Left lung (tissue), 10 donors: ENCODE results near the gene CREB5. TPM values are rescaled to one million over a fixed set of nuclear protein-coding genes. Genes with fewer than 3 reads are reported as not detected.

ENCODE experiments used
- ATAC-seq: fragments of 200-7000 bp; cut with Tn5 transposase; one replicate; pipeline ENCODE4 v1.9.1; 2020; ENCODE audit warnings: moderate library complexity
- DNase-seq, 4 donors: peaks; one replicate each; pipeline ENCODE4 v3.0.0-alpha.2; 2013 to 2020
- H3K27ac ChIP-seq, 2 donors: fragments of 200-600 bp; sonication (generic) in 1 of 2; one replicate each; pipeline versions ENCODE4 v1.5.0 to v1.8.0; 2020 to 2021
- H3K27me3 ChIP-seq, 2 donors: fragments of 200-600 bp; sonication (generic) in 1 of 2; one replicate each; pipeline versions ENCODE4 v1.5.0 to v1.8.0; 2020 to 2021
- H3K36me3 ChIP-seq, 2 donors: fragments of 200-600 bp; sonication (generic) in 1 of 2; one replicate each; pipeline versions ENCODE4 v1.5.0 to v1.8.0; 2020 to 2021
- H3K4me1 ChIP-seq, 2 donors: fragments of 200-600 bp; one replicate each; pipeline ENCODE4 v1.8.0; 2021
- H3K4me3 ChIP-seq, 2 donors: fragments of 200-600 bp; sonication (generic) in 1 of 2; one replicate each; pipeline versions ENCODE4 v1.5.0 to v1.8.0; 2020 to 2021; ENCODE audit warnings: mild to moderate bottlenecking in 1 of 2
- H3K9me3 ChIP-seq, 2 donors: fragments of 200-600 bp; sonication (generic) in 1 of 2; one replicate each; pipeline versions ENCODE4 v1.5.0 to v1.8.0; 2020 to 2021
- intact Hi-C, 2 donors: fragments of 100-400 bp; cut with DNase I; formaldehyde crosslinking; loops; one replicate each; pipeline versions ENCODE4 v1.11.2 to v1.14.2; 2022
- polyA plus RNA-seq, 6 donors: library from polyadenylated mRNA; unstranded; fragments of 120-200 nt; gene quantifications; one replicate each; pipeline ENCODE4 v1.2.1, GENCODE V29; 2013; ENCODE audit not compliant: insufficient read length in 6 of 6
- total RNA-seq, 2 donors: library from RNA; stranded (reverse); fragmentation: NEBNext Ultra II Directional; extraction: Animal tissue kit (Norgen Biotek cat#: 25700); gene quantifications; one replicate each; pipeline ENCODE4 v1.2.1, GENCODE V29; 2021
- TF ChIP-seq, protein P1 (sequence below), 2 donors: fragments of 200-600 bp; sonication (generic) in 1 of 2; IDR thresholded peaks; one replicate each; pipeline versions ENCODE4 v1.5.0 to v1.8.0; 2021; ENCODE audit warnings: antibody characterized with exemption in 2 of 2
- donor health status: DM: no; HTN: yes; CAD: no.
- donor health status: DM: no; HTN: no; CAD: no.

The CREB5 gene
- total and polyA plus RNA-seq, 8 donors, result 6.6 to 19.9 (median 15.7) TPM

DNA sequence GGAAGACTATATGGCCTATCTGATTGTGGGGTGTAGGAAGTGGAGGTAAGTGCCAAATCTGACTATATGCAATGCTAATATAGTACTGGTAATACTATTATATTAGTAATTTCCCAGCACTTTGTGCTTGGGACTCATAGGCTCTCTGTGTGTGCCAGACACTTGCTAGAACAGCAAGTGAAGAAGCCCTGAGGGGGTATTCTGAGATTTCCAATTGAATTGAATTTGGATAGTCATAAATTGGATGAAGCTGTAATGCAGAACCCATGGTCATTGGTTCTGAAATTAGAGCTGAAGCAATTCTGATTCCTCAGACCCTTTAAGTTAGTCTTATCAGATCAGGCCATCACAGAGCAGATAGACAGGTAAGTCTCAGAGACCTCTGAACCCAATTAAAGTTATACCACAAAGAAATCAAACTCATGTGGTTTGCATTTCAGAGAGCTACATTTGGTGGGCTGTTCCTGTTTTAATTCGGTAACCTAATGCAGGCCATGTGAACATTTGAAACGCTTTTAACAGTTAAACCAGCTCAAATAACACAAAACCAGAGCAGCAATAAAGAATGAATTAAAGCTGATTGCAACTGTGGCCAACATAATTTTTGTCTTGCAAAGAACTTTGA is 179.5 kb downstream of the CREB5 start:
- H3K9me3 ChIP-seq, result no peaks in the 10 kb centered on the region
- no peaks in the 10 kb centered on the region for H3K36me3 ChIP-seq
- no peaks in the 10 kb centered on the region for H3K27me3 ChIP-seq
- no peak overlapping the region for H3K4me3 ChIP-seq
- H3K4me1 ChIP-seq, result no peaks in the 10 kb centered on the region
- DNase-seq (no peak), ATAC-seq (no peak)
- no peak overlapping the region for H3K27ac ChIP-seq
- TF ChIP-seq, protein P1, sequence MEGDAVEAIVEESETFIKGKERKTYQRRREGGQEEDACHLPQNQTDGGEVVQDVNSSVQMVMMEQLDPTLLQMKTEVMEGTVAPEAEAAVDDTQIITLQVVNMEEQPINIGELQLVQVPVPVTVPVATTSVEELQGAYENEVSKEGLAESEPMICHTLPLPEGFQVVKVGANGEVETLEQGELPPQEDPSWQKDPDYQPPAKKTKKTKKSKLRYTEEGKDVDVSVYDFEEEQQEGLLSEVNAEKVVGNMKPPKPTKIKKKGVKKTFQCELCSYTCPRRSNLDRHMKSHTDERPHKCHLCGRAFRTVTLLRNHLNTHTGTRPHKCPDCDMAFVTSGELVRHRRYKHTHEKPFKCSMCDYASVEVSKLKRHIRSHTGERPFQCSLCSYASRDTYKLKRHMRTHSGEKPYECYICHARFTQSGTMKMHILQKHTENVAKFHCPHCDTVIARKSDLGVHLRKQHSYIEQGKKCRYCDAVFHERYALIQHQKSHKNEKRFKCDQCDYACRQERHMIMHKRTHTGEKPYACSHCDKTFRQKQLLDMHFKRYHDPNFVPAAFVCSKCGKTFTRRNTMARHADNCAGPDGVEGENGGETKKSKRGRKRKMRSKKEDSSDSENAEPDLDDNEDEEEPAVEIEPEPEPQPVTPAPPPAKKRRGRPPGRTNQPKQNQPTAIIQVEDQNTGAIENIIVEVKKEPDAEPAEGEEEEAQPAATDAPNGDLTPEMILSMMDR (IDR thresholded peaks at IDR 0.05), result no peak
- intact Hi-C loops, result no loop called here

DNA sequence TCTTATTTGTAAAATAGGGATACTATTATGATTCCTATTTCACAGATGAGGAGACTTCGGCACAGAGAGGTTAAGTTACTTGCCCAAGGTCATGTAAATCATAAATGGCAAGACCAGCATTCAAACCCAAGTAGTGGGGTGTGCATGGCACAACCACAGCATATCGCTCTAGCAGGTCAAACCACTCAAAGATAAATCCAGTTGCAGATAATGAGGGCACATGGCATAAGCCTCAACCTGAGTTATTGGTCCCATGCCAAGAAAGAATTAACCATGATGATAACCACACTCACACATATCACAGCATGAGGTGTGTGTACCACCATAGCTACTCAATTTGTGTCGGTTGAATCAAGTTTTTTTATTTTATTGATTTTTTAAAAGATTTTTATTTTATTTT is 180.5 kb downstream of the CREB5 start:
- ATAC-seq, result no peak
- TF ChIP-seq, protein P1 (IDR thresholded peaks at IDR 0.05), result no peak
- H3K4me1 ChIP-seq, result no peaks in the 10 kb centered on the region
- no peaks in the 10 kb centered on the region for H3K9me3 ChIP-seq
- H3K27ac ChIP-seq, result no peak overlapping the region
- no peak for DNase-seq
- intact Hi-C loops, result no loop called here
- no peak overlapping the region for H3K4me3 ChIP-seq
- H3K27me3 ChIP-seq, result no peaks in the 10 kb centered on the region
- no peaks in the 10 kb centered on the region for H3K36me3 ChIP-seq

- H3K4me1 ChIP-seq, result no peaks in the 10 kb centered on the region
- ATAC-seq (no peak), DNase-seq (no peak)
Measured at GRCh38 chr7:28595076-28595475, 182.8 kb downstream of the CREB5 start.

DNA sequence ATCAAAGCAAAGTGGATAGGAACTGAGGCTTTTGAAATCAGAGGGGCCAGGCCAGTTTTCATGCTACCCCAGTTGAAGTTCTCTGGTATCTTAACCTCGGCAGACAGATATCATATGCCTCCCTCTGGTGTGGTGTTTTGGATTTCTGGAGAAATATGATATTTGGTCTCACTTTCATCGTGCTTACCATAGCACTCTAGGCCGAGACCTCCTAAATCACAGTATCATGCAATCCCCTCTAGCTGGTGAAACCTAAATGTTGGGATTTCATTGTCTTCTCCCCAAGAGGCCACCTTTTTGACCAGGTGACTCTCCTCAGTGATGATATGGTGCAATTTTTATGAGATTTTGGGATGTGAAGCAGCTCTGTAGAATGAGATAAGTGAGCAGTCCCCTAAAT is 183.5 kb downstream of the CREB5 start:
- H3K4me1 ChIP-seq, result no peaks in the 10 kb centered on the region

More at GRCh38 chr7:28595076-28595475, 182.8 kb downstream of the CREB5 start:
- H3K27me3 ChIP-seq, result no peaks in the 10 kb centered on the region
- H3K36me3 ChIP-seq, result no peaks in the 10 kb centered on the region
- H3K9me3 ChIP-seq, result no peaks in the 10 kb centered on the region
- H3K4me3 ChIP-seq, result no peak overlapping the region
- H3K27ac ChIP-seq, result no peak overlapping the region
- intact Hi-C loops, result no loop called here
- TF ChIP-seq, protein P1 (IDR thresholded peaks at IDR 0.05), result no peak

DNA sequence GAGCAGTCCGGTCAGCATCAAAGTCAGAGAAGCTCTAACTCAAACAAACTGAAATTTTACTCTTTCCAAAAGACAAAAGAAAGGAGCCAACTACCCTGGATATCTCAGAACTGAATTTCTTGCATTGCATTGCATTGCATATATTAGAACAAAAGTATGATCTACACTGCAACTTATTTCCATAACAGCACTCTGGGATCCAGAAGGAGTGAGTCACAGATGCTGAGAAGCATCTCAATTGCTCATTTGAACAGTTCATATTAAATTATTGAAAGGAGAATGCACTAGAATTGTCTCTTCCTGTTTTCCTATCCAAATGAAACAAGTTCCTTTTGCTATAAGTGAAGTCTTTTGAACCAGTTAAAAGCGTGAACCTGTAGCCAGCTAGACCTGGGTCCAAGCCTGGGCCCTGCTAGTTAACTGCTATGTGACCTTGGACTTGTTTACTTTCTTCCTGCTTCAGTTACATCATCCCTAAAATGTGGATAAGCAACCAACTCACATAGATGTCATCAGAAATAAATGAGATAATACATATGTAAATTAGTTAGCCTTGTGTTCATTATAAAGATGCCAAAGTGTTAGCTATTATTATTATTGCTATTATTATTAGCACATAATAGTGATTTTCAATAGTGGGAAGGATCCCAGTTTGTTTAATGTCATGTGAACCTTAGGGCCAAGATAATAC is 184.1 kb downstream of the CREB5 start:
- Histone ChIP-seq H3K4me1 (no peaks in the 10 kb centered on the region), H3K36me3 (no peaks in the 10 kb centered on the region), H3K4me3 (no peak overlapping the region), H3K27me3 (no peaks in the 10 kb centered on the region), H3K27ac (no peak overlapping the region), H3K9me3 (no peaks in the 10 kb centered on the region)
- TF ChIP-seq, protein P1 (IDR thresholded peaks at IDR 0.05), result no peak
- DNase-seq (no peak), ATAC-seq (no peak)
- intact Hi-C loops, result no loop called here

More for the DNA sequence above, 183.5 kb downstream of the CREB5 start:
- no peak overlapping the region for H3K27ac ChIP-seq
- TF ChIP-seq, protein P1 (IDR thresholded peaks at IDR 0.05), result no peak
- ATAC-seq (no peak), DNase-seq (no peak)
- H3K4me3 ChIP-seq, result no peak overlapping the region
- no peaks in the 10 kb centered on the region for H3K27me3 ChIP-seq
- no peaks in the 10 kb centered on the region for H3K9me3 ChIP-seq
- intact Hi-C loops, result no loop called here
- H3K36me3 ChIP-seq, result no peaks in the 10 kb centered on the region
